HG02642 (cell line): ENCODE data around the gene POLR2J.

Source experiments
- ATAC-seq: cut with Tn5 transposase; IDR thresholded peaks from one replicate; pipeline ENCODE4 v1.9.1; 2021; ENCODE audit warnings: mild to moderate bottlenecking; ENCODE audit not compliant: unreplicated experiment, poor library complexity

The POLR2J gene

GRCh38 chr7:102444961-102445673 is 33.6 kb downstream of the POLR2J start:
- ATAC-seq = peak; percentile 49

- no peak for ATAC-seq
Measured at GRCh38 chr7:102439963-102440795, 38.5 kb downstream of the POLR2J start.

GRCh38 chr7:102436118-102436517 is 42.6 kb downstream of the POLR2J start:
- no peak for ATAC-seq

- no peak for ATAC-seq
Measured at GRCh38 chr7:102434039-102434486, 44.7 kb downstream of the POLR2J start.

- ATAC-seq = peak; percentile 77
Measured at GRCh38 chr7:102433219-102434038, 45.3 kb downstream of the POLR2J start, which contains the start of gene ORAI2. Gene ORAI2, plus strand, starts transcription at chr7:102433575. Its CDS starts 5,382 bp downstream, at chr7:102438957.

- peak; percentile 27 for ATAC-seq
Measured at GRCh38 chr7:102432442-102433218, 46.1 kb downstream of the POLR2J start.

- peak; percentile 27 for ATAC-seq
Measured at GRCh38 chr7:102431617-102432298, 47.0 kb downstream of the POLR2J start.

GRCh38 chr7:102429141-102429899 is 49.4 kb downstream of the POLR2J start:
- ATAC-seq = no peak

GRCh38 chr7:102427019-102427405 is 51.7 kb downstream of the POLR2J start:
- no peak for ATAC-seq

GRCh38 chr7:102426268-102427018 is 52.3 kb downstream of the POLR2J start:
- ATAC-seq = peak; percentile 53

- peak; percentile 59 for ATAC-seq
Measured at GRCh38 chr7:102425639-102426267, 53.0 kb downstream of the POLR2J start.

GRCh38 chr7:102424787-102425218 is 53.9 kb downstream of the POLR2J start:
- ATAC-seq = peak; percentile 37

GRCh38 chr7:102424129-102424551 is 54.6 kb downstream of the POLR2J start:
- ATAC-seq = no peak
